DMS153 treated with DMSO at 0.1 percent for 48 hours (cell line): Measurements from ENCODE around the gene LINGO3.

Source experiments
- DNase-seq: peaks from one replicate; lab custom pipeline; 2025; ENCODE audit not compliant: unreplicated experiment; lab: John Stamatoyannopoulos, UW

Gene LINGO3

GRCh38 chr19:2269244-2270156, 38.5 kb downstream of the LINGO3 start:
- peak; percentile 62 for DNase-seq

- DNase-seq = no peak
These were observed 39.1 kb downstream of the LINGO3 start for GRCh38 chr19:2268861-2269243.

- DNase-seq = no peak
These were observed 39.5 kb downstream of the LINGO3 start for GRCh38 chr19:2268480-2268830.

GRCh38 chr19:2266183-2266993, 41.6 kb downstream of the LINGO3 start:
- DNase-seq = peak; percentile 39

GRCh38 chr19:2261438-2262172, 46.3 kb downstream of the LINGO3 start:
- DNase-seq = no peak

GRCh38 chr19:2260341-2260805, 47.6 kb downstream of the LINGO3 start:
- no peak for DNase-seq

GRCh38 chr19:2259336-2259735, 48.6 kb downstream of the LINGO3 start:
- DNase-seq = no peak
